ENCODE data around the gene POLDIP2.

Gene POLDIP2

DNA sequence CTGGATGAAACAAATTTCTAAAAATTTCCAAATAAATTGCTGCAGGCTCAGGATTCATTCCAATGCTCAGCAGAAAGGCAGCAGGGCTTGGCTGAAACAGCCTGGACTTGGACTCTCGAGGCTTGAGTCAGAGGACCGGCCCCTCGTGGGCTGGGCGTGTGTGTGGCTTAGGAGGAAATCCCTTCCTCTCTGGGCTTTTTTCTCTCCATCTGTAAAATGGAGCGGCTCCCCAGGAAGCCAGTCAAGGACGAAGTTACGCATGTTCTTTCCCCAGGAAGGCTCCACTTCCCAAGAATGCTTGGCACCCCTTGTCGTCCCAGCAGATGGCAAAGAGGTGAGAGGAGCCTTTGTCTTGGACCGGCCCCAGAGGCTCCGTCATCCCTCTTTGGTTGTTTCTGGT lies 35.2 kb upstream of the POLDIP2 start:
- Histone ChIP-seq H2AFZ (ENCODE audit: low read depth, low read length, severe bottlenecking) (no peak overlapping the region), H3K4me2 (ENCODE audit: low read depth, low read length, poor library complexity, severe bottlenecking) (no peak overlapping the region), H3K9me3 (ENCODE audit: insufficient read depth, low read length) (no peaks in the 10 kb centered on the region), H3K36me3 (ENCODE audit: low read length) (no peaks in the 10 kb centered on the region), H3K4me3 (ENCODE audit: insufficient read depth, low read length, poor library complexity, severe bottlenecking) (no peak overlapping the region), H3K27me3 (ENCODE audit: low read length) (no peaks in the 10 kb centered on the region), H3F3A (ENCODE audit: insufficient read depth) (no peaks in the 10 kb centered on the region), H3K79me2 (ENCODE audit: insufficient read depth, low read length) (no peaks in the 10 kb centered on the region), H4K20me1 (ENCODE audit: low read depth, low read length) (no peaks in the 10 kb centered on the region), H3K9ac (ENCODE audit: low read length) (no peak overlapping the region), H3K9me2 (replicated peaks; ENCODE audit: insufficient read depth, low read length) (no peaks in the 10 kb centered on the region), H3K27ac (ENCODE audit: low read depth, low read length) (no peak overlapping the region)
- TF ChIP-seq, protein P1, sequence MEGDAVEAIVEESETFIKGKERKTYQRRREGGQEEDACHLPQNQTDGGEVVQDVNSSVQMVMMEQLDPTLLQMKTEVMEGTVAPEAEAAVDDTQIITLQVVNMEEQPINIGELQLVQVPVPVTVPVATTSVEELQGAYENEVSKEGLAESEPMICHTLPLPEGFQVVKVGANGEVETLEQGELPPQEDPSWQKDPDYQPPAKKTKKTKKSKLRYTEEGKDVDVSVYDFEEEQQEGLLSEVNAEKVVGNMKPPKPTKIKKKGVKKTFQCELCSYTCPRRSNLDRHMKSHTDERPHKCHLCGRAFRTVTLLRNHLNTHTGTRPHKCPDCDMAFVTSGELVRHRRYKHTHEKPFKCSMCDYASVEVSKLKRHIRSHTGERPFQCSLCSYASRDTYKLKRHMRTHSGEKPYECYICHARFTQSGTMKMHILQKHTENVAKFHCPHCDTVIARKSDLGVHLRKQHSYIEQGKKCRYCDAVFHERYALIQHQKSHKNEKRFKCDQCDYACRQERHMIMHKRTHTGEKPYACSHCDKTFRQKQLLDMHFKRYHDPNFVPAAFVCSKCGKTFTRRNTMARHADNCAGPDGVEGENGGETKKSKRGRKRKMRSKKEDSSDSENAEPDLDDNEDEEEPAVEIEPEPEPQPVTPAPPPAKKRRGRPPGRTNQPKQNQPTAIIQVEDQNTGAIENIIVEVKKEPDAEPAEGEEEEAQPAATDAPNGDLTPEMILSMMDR (IDR thresholded peaks at IDR 0.05; ENCODE audit: insufficient read depth, low read length, poor library complexity, severe bottlenecking): no peak
- TF ChIP-seq EZH2phosphoT487 (conservative IDR thresholded peaks at IDR 0.05; ENCODE audit: low read length): no peak

DNA sequence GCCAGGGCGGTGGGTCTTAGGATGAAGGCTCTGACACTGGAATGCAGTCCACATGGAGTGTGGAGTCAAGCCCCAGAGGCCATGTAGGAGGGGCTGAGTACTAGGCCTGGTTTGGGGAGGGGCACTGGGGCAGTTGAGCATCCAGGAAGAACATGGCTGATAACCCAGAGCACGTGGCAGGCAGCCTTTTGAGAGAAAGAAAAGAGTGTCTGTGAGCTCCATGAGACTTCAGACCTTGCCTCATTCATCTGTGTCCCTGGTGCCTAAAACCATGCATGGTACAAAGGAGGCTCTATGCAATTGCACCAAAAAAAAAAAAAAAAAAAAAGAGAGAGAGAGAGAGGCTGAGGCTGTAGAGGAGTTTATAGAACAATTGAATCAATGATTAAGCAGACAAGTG lies 34.1 kb upstream of the POLDIP2 start:
- H3K9me2 ChIP-seq (replicated peaks; ENCODE audit: insufficient read depth, low read length): no peaks in the 10 kb centered on the region
- H3K9me3 ChIP-seq (ENCODE audit: insufficient read depth, low read length): no peaks in the 10 kb centered on the region
- TF ChIP-seq, protein P1 (IDR thresholded peaks at IDR 0.05; ENCODE audit: insufficient read depth, low read length, poor library complexity, severe bottlenecking): no peak
- TF ChIP-seq EZH2phosphoT487 (conservative IDR thresholded peaks at IDR 0.05; ENCODE audit: low read length): no peak
- H3K9ac ChIP-seq (ENCODE audit: low read length): no peak overlapping the region
- H3K36me3 ChIP-seq (ENCODE audit: low read length): no peaks in the 10 kb centered on the region
- H3K27ac ChIP-seq (ENCODE audit: low read depth, low read length): no peak overlapping the region
- H3K4me3 ChIP-seq (ENCODE audit: insufficient read depth, low read length, poor library complexity, severe bottlenecking): no peak overlapping the region
- no peak overlapping the region for H2AFZ ChIP-seq (ENCODE audit: low read depth, low read length, severe bottlenecking)
- no peak overlapping the region for H3K4me2 ChIP-seq (ENCODE audit: low read depth, low read length, poor library complexity, severe bottlenecking)
- no peaks in the 10 kb centered on the region for H4K20me1 ChIP-seq (ENCODE audit: low read depth, low read length)
- H3K27me3 ChIP-seq (ENCODE audit: low read length): no peaks in the 10 kb centered on the region
- no peaks in the 10 kb centered on the region for H3K79me2 ChIP-seq (ENCODE audit: insufficient read depth, low read length)
- H3F3A ChIP-seq (ENCODE audit: insufficient read depth): no peaks in the 10 kb centered on the region

DNA sequence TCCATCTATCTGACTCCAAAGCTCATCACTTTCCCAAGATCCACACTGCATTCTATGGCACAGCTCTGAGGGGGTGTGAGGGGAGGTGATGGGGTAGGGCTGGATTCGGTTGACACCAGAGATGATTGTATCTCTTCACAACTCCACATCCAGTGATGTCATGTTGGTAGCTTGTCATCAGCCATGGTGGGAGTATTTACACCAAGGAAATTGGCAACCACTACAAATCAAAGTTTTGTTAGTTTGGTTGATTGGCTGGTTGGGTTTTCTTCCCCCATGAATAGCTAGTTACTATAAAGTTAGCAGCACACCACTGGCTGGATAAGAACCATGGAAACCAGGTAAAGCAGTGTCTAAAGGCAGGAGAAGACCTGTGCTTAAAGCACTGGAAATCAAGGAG lies 33.7 kb upstream of the POLDIP2 start:
- Histone ChIP-seq H3K4me2 (ENCODE audit: low read depth, low read length, poor library complexity, severe bottlenecking) (no peak overlapping the region), H3K79me2 (ENCODE audit: insufficient read depth, low read length) (no peaks in the 10 kb centered on the region), H3K9me2 (replicated peaks; ENCODE audit: insufficient read depth, low read length) (no peaks in the 10 kb centered on the region), H3K4me3 (ENCODE audit: insufficient read depth, low read length, poor library complexity, severe bottlenecking) (no peak overlapping the region), H3K27ac (ENCODE audit: low read depth, low read length) (no peak overlapping the region), H3K9ac (ENCODE audit: low read length) (no peak overlapping the region), H3F3A (ENCODE audit: insufficient read depth) (no peaks in the 10 kb centered on the region), H4K20me1 (ENCODE audit: low read depth, low read length) (no peaks in the 10 kb centered on the region), H3K36me3 (ENCODE audit: low read length) (no peaks in the 10 kb centered on the region), H3K9me3 (ENCODE audit: insufficient read depth, low read length) (no peaks in the 10 kb centered on the region), H3K27me3 (ENCODE audit: low read length) (no peaks in the 10 kb centered on the region), H2AFZ (ENCODE audit: low read depth, low read length, severe bottlenecking) (no peak overlapping the region)
- TF ChIP-seq EZH2phosphoT487 (conservative IDR thresholded peaks at IDR 0.05; ENCODE audit: low read length): no peak
- TF ChIP-seq, protein P1 (IDR thresholded peaks at IDR 0.05; ENCODE audit: insufficient read depth, low read length, poor library complexity, severe bottlenecking): no peak
